Spleen (tissue), 11 donors: ENCODE results near the gene ZMIZ1. TPM values are rescaled to one million over a fixed set of nuclear protein-coding genes. Genes with fewer than 3 reads are reported as not detected.
A peak's percentile ranks its signal among the peaks of the same experiment; 100 is the strongest.

Experiments
- DNase-seq: peaks from one replicate; pipeline ENCODE4 v3.0.0-alpha.2; 2020
- H3K27ac ChIP-seq, 8 donors: fragments of 200-600 bp; sonication (generic) in 7 of 8; 1 replicate in 4 of 8; 2 replicates in 4 of 8; pipeline versions ENCODE4 v1.5.0 to v1.8.0; 2016 to 2021; ENCODE audit warnings: inconsistent platforms in 4 of 8, mild to moderate bottlenecking in 4 of 8, moderate library complexity in 1 of 8
- H3K27me3 ChIP-seq, 7 donors: fragments of 200-600 bp; sonication (generic) in 6 of 7; replicated peaks in 1 of 7; 1 replicate in 4 of 7; 2 replicates in 3 of 7; pipeline versions ENCODE4 v1.5.0 to v1.8.0; 2016 to 2021; ENCODE audit warnings: inconsistent platforms in 3 of 7, mild to moderate bottlenecking in 1 of 7
- H3K36me3 ChIP-seq, 6 donors: fragments of 200-600 bp; sonication (generic) in 5 of 6; 1 replicate in 4 of 6; 2 replicates in 2 of 6; pipeline versions ENCODE4 v1.5.0 to v1.8.0; 2016 to 2021; ENCODE audit warnings: inconsistent platforms in 2 of 6
- H3K4me1 ChIP-seq, 6 donors: fragments of 200-600 bp; sonication (generic) in 5 of 6; 1 replicate in 3 of 6; 2 replicates in 3 of 6; pipeline versions ENCODE4 v1.5.0 to v1.8.0; 2016 to 2021; ENCODE audit warnings: inconsistent platforms in 3 of 6
- H3K4me3 ChIP-seq, 8 donors: fragments of 200-600 bp; sonication (generic) in 7 of 8; 1 replicate in 4 of 8; 2 replicates in 4 of 8; pipeline versions ENCODE4 v1.5.0 to v1.8.0; 2016 to 2021; ENCODE audit warnings: inconsistent platforms in 4 of 8, mild to moderate bottlenecking in 4 of 8, moderate library complexity in 2 of 8
- H3K9me3 ChIP-seq, 8 donors: fragments of 200-600 bp; sonication (generic) in 7 of 8; 1 replicate in 4 of 8; 2 replicates in 4 of 8; pipeline versions ENCODE4 v1.5.0 to v1.8.0; 2016 to 2021; ENCODE audit warnings: inconsistent platforms in 4 of 8
- POLR2A ChIP-seq, 3 donors: fragments of 450-650 bp; IDR thresholded peaks; one replicate each; pipeline ENCODE4 v1.5.1; 2017; ENCODE audit warnings: antibody characterized with exemption in 3 of 3, mild to moderate bottlenecking in 1 of 3
- POLR2AphosphoS5 ChIP-seq, 3 donors: sonication (generic); formaldehyde crosslinking; IDR thresholded peaks; one replicate each; pipeline ENCODE4 v1.5.1; 2017; ENCODE audit warnings: antibody characterized with exemption in 3 of 3
- WGBS, 5 donors: extraction: QIAGEN DNeasy Blood & Tissue Kit in 3 of 5; methylation state at CpG; one replicate each; pipeline versions ENCODE4 v1.1.5 to v1.1.7; 2013 to 2018; 5-methylcytosine and 5-hydroxymethylcytosine counted together
- intact Hi-C: fragments of 100-400 bp; cut with DNase I; formaldehyde crosslinking; loops from one replicate; pipeline ENCODE4 v1.15.0; 2023; ENCODE audit warnings: low total_unique reads
- polyA plus RNA-seq, 3 donors: library from polyadenylated mRNA; stranded (reverse); fragments of 200-250 nt; gene quantifications; one replicate each; pipeline ENCODE4 v1.2.1, GENCODE V29; 2013
- total RNA-seq, 7 donors: library from RNA; depleted of rRNA in 3 of 7; stranded (reverse); fragments of >200 nt in 3 of 7; fragmentation: NEBNext Ultra II Directional in 4 of 7; extraction: Animal tissue kit (Norgen Biotek cat#: 25700) in 4 of 7; gene quantifications; one replicate each; pipeline versions ENCODE4 v1.1.0 to v1.2.1, GENCODE V29; 2016 to 2021
- TF ChIP-seq, protein P1 (sequence below), 11 experiments: fragments of 200-600 bp in 7 of 11; fragments of 450-650 bp in 4 of 11; sonication (generic) in 4 of 11; IDR thresholded peaks in 8 of 11; conservative IDR thresholded peaks in 3 of 11; 1 replicate in 7 of 11; 2 replicates in 4 of 11; pipeline versions ENCODE4 v1.4.0 to v1.8.0; 2016 to 2021; ENCODE audit warnings: antibody characterized with exemption in 11 of 11, inconsistent platforms in 4 of 11, mild to moderate bottlenecking in 1 of 11
- donor health status: healthy with polysubstance abuse.
- donor health status: DM: no; HTN: no; CAD: no; lungs with moderate emphysema.
- donor health status: DM: no; HTN: no; CAD: no.
- donor health status: Bipolar disorder and iron deficiency.
- donor health status: healthy.
- donor health status: DM: no; HTN: no; CAD: no.
- donor health status: DM: yes; HTN: yes; CAD: no.

ZMIZ1 gene
- total and polyA plus RNA-seq, 10 donors: 10.7 to 210 (median 125) TPM

DNA sequence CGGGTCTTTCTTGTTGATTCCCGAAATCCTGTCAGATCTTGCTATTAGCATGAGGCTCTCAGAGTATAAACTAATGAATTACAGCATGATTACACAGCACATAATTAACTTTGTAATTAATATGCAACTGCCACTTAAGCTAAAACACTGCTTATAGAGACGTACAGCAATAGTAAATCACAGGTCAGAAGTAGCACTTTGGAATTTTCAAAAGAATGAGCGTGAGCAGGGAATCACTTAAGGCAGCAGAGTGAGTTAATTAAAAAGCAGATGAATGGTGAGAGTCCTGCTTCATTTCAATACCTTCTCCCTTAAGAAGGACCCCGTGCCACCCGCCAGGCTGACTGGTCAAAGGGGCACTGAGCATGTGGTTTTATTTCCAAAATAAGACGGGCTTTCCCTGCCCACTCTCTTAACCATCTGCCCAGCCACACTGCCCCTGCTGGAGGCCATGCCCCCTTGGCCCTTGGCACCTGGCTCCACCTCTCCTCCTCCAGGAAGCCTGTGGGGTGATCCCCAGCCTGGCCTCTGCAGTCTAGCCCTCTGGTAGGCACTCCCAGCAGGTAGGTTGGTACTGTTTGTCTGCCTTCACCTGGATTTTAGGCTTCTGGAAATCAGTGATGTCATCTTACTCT, 117.8 kb downstream of the ZMIZ1 start:
- Histone ChIP-seq H3K4me1 (peaks cover 32 to 100% (median 81%) of the 10 kb centered on the region in 6 donors), H3K36me3 (peaks cover 0 to 7% (median 0%) of the 10 kb centered on the region in 6 donors), H3K27ac (peak overlapping the region; percentile 61 to 95 (median 78)), H3K9me3 (peaks cover 0 to 9% (median 0%) of the 10 kb centered on the region in 8 donors), H3K4me3 (no peak overlapping the region), H3K27me3 (no peaks in the 10 kb centered on the region)
- no peak for DNase-seq
- TF ChIP-seq, protein P1, sequence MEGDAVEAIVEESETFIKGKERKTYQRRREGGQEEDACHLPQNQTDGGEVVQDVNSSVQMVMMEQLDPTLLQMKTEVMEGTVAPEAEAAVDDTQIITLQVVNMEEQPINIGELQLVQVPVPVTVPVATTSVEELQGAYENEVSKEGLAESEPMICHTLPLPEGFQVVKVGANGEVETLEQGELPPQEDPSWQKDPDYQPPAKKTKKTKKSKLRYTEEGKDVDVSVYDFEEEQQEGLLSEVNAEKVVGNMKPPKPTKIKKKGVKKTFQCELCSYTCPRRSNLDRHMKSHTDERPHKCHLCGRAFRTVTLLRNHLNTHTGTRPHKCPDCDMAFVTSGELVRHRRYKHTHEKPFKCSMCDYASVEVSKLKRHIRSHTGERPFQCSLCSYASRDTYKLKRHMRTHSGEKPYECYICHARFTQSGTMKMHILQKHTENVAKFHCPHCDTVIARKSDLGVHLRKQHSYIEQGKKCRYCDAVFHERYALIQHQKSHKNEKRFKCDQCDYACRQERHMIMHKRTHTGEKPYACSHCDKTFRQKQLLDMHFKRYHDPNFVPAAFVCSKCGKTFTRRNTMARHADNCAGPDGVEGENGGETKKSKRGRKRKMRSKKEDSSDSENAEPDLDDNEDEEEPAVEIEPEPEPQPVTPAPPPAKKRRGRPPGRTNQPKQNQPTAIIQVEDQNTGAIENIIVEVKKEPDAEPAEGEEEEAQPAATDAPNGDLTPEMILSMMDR (IDR thresholded peaks at IDR 0.05 in 8 of 11, conservative IDR thresholded peaks at IDR 0.05 in 3 of 11): no peak
- TF ChIP-seq POLR2A (IDR thresholded peaks at IDR 0.05) (no peak), POLR2AphosphoS5 (IDR thresholded peaks at IDR 0.05) (peak in 1 of 3 donors; percentile 46)
- intact Hi-C loops: no loop called here
- 62 to 77% (median 66%) methylated on average over 7 of the region's 7 CpGs for WGBS, 5 donors

DNA sequence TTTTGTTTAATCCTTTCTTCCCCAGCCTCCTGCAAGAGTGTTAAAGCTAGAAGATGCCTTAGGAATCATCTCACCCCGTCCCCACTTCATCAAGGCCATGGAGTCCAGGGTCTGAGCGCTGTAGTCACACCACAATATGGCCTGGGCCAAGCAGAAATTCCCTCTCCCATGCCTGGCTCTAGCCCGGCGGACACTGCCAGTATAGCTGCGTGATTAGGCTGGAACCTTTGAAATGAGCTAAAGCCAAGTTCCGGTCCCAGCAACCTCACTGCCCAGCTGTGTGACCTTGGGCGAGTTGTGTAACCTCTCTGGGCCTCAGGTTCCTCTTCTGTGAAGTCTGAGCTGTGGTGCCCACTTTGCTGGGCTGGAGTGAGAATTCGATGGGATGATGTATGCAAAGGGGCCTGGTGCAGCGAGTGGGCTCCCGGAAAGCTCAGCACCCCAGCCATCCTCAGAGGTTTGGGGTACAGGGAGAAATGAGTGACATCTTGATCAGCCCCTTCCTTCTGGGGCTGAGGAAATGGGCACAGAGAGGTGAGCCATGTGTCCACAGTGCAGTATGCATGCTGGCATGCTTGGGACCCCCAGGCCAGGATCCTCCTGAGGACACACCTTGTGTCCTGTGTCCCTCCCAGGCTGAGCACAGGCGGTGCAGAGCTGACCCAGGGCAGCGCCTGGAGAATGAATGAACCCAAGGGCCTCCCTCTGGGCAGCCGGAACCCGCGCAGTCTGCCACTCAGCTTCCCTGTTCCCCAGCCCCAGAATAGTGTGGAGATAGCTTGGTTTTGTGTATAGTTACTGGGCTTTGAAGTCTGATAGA, 118.6 kb downstream of the ZMIZ1 start:
- peaks cover 0 to 7% (median 0%) of the 10 kb centered on the region in 6 donors for H3K36me3 ChIP-seq
- H3K4me1 ChIP-seq: peaks cover 31 to 100% (median 74%) of the 10 kb centered on the region in 6 donors
- H3K27me3 ChIP-seq: no peaks in the 10 kb centered on the region
- no peak overlapping the region for H3K4me3 ChIP-seq
- DNase-seq: no peak
- WGBS, 5 donors: 60 to 80% (median 73%) methylated on average over 14 to 15 of the region's 15 CpGs
- intact Hi-C loops: no loop called here
- peaks cover 0 to 15% (median 0%) of the 10 kb centered on the region in 8 donors for H3K9me3 ChIP-seq
- peak overlapping the region; percentile 46 to 95 (median 78) for H3K27ac ChIP-seq
- TF ChIP-seq, protein P1 (IDR thresholded peaks at IDR 0.05 in 8 of 11, conservative IDR thresholded peaks at IDR 0.05 in 3 of 11): no peak
- peak; percentile 4 to 83 (median 77) for TF ChIP-seq POLR2AphosphoS5 (IDR thresholded peaks at IDR 0.05)

DNA sequence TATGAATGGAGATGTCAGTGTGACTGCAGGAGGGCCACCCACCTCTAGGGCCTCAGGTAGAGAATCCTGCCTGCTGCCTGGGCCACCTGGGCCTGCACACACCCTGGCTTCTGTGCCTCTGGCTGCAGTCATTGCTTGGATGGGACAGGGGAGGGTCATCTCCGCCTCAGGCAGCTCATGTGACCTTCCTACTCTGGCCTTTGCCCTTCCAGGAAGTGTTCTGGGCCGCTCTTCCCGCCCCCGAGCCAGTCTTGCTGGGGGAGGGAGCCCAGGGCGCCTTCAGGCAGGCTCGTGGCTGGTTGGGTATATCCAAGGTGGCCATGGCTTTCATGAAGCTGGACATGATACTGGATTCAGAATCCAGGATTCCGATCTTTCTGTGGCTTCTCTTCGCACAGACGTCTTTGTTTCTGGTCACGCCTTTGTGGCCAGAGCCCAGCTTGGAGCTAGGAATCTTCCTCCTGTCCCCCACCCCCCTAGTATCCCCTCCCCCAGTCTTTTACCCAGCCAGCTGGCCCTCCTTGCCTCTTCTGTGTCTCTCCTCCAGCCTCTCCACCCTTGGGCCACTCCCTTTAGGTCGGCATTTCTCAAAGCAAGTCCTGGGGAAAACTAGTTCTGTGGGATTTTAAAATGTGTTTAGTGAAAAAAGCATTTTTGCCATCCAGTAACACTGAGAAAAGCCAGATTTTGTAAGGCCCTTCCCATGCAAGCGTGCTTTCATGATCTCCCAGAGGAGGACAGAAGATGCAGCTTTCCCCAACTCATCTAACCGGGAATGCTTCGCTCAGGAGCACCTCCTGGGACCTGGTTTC, 119.6 kb downstream of the ZMIZ1 start:
- Histone ChIP-seq H3K27me3 (no peaks in the 10 kb centered on the region), H3K36me3 (peaks cover 0 to 13% (median 0%) of the 10 kb centered on the region in 6 donors), H3K4me1 (peaks cover 27 to 99% (median 71%) of the 10 kb centered on the region in 6 donors), H3K27ac (peak overlapping the region; percentile 32 to 95 (median 78)), H3K9me3 (peaks cover 0 to 15% (median 0%) of the 10 kb centered on the region in 8 donors), H3K4me3 (no peak overlapping the region)
- 66 to 78% (median 70%) methylated on average over 14 of the region's 14 CpGs for WGBS, 5 donors
- DNase-seq: peak; percentile 76
- intact Hi-C loops: no loop called here
- no peak for TF ChIP-seq POLR2A (IDR thresholded peaks at IDR 0.05)
- TF ChIP-seq, protein P1 (IDR thresholded peaks at IDR 0.05 in 8 of 11, conservative IDR thresholded peaks at IDR 0.05 in 3 of 11): no peak
- TF ChIP-seq POLR2AphosphoS5 (IDR thresholded peaks at IDR 0.05): peak; percentile 73 to 85 (median 80)
